ENCODE measurements around the gene MSX2. TPM values are rescaled to one million over a fixed set of nuclear protein-coding genes. Genes with fewer than 3 reads are reported as not detected.

The MSX2 gene
- total RNA-seq, 1 donor from 2014 or later, result 2.3 TPM

GRCh38 chr5:174722500-174722899 lies 1.9 kb upstream of the MSX2 start:
- H3K36me3 Mint-ChIP-seq (ENCODE audit: low read depth), result no peaks in the 10 kb centered on the region
- H3K4me3 Mint-ChIP-seq (ENCODE audit: unreplicated experiment), result no peak overlapping the region
- TF ChIP-seq CTCF (IDR thresholded peaks at IDR 0.05), result no peak
- peaks cover 30% of the 10 kb centered on the region for H3K4me1 Mint-ChIP-seq (ENCODE audit: low read depth)
- no peaks in the 10 kb centered on the region for H3K9me3 Mint-ChIP-seq (ENCODE audit: low read depth)
- peaks cover 58% of the 10 kb centered on the region for H3K27me3 Mint-ChIP-seq (ENCODE audit: low read depth)
- no peak overlapping the region for H3K27ac Mint-ChIP-seq (ENCODE audit: unreplicated experiment)
- DNase-seq (ENCODE audit: low spot score), result no peak

DNA sequence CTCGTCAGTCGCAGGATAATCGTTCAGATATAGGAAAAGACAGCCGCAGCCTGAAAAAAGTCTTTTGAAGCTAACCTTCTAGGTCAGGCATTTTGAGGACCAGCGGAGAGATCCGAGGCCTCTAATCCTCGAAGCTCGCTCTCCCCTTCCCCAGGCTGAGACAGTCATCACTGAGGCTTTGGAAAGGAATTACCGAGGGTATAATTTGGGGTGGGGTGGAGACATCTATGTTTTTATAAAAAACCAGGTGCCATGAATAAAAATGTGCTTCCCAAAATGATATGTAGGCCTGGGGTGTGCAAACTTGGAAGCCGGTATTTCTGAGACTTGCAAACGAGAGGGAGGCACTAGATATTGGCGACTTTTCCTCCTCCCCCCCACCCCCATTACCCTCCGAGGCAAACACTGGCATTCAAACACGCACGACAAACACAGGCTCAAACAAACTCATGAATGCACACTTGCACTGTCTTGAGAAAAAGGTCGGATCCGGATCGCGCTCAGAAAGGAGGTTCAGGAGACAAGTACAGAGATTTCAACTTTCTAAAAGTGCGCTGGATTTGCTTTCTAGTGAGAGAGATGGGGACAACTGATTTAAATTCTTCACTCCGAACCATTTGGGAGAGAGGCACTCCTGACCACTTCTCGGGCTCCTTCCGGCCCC lies 935 bp upstream of the MSX2 start:
- Mint-ChIP-seq H3K9me3 (ENCODE audit: low read depth) (no peaks in the 10 kb centered on the region), H3K4me1 (ENCODE audit: low read depth) (peaks cover 30% of the 10 kb centered on the region), H3K27me3 (ENCODE audit: low read depth) (peaks cover 64% of the 10 kb centered on the region), H3K36me3 (ENCODE audit: low read depth) (no peaks in the 10 kb centered on the region), H3K27ac (ENCODE audit: unreplicated experiment) (no peak overlapping the region), H3K4me3 (ENCODE audit: unreplicated experiment) (peak overlapping the region; percentile 72)
- no peak for DNase-seq (ENCODE audit: low spot score)
- TF ChIP-seq CTCF (IDR thresholded peaks at IDR 0.05), result no peak

GRCh38 chr5:174723979-174724483 lies 351 bp upstream of the MSX2 start:
- H3K4me1 Mint-ChIP-seq (ENCODE audit: low read depth), result peaks cover 30% of the 10 kb centered on the region
- peaks cover under 1% of the 10 kb centered on the region for H3K36me3 Mint-ChIP-seq (ENCODE audit: low read depth)
- peaks cover 61% of the 10 kb centered on the region for H3K27me3 Mint-ChIP-seq (ENCODE audit: low read depth)
- no peaks in the 10 kb centered on the region for H3K9me3 Mint-ChIP-seq (ENCODE audit: low read depth)
- TF ChIP-seq CTCF (IDR thresholded peaks at IDR 0.05), result peak; percentile 21
- H3K4me3 Mint-ChIP-seq (ENCODE audit: unreplicated experiment), result peak overlapping the region; percentile 72
- peak overlapping the region; percentile 0 for H3K27ac Mint-ChIP-seq (ENCODE audit: unreplicated experiment)
- no peak for DNase-seq (ENCODE audit: low spot score)

- Mint-ChIP-seq H3K36me3 (ENCODE audit: low read depth) (peaks cover 6% of the 10 kb centered on the region), H3K27ac (ENCODE audit: unreplicated experiment) (no peak overlapping the region), H3K4me1 (ENCODE audit: low read depth) (peaks cover 29% of the 10 kb centered on the region), H3K27me3 (ENCODE audit: low read depth) (peaks cover 55% of the 10 kb centered on the region), H3K9me3 (ENCODE audit: low read depth) (no peaks in the 10 kb centered on the region), H3K4me3 (ENCODE audit: unreplicated experiment) (peak overlapping the region; percentile 72)
- DNase-seq (ENCODE audit: low spot score), result no peak
- no peak for TF ChIP-seq CTCF (IDR thresholded peaks at IDR 0.05)
Observed at GRCh38 chr5:174725261-174725990, 1.0 kb downstream of the MSX2 start.

- Mint-ChIP-seq H3K36me3 (ENCODE audit: low read depth) (peaks cover 6% of the 10 kb centered on the region), H3K4me3 (ENCODE audit: unreplicated experiment) (peak overlapping the region; percentile 72), H3K27ac (ENCODE audit: unreplicated experiment) (no peak overlapping the region), H3K27me3 (ENCODE audit: low read depth) (peaks cover 57% of the 10 kb centered on the region), H3K4me1 (ENCODE audit: low read depth) (peaks cover 26% of the 10 kb centered on the region), H3K9me3 (ENCODE audit: low read depth) (no peaks in the 10 kb centered on the region)
- TF ChIP-seq CTCF (IDR thresholded peaks at IDR 0.05), result no peak
- DNase-seq (ENCODE audit: low spot score), result no peak
Observed at GRCh38 chr5:174725991-174726601, 1.7 kb downstream of the MSX2 start.

Data from chondrocyte (in vitro differentiated cells).